K562 (cell line): ENCODE data around the gene SLC24A3.
"Not testable (repeated sequence)": the region's sequence is repeated elsewhere in the genome, so short reads cannot be mapped to it uniquely, and the experiment has no call there.

ENCODE experiments used
- ATF7 ChIP-seq: fragments of 450-650 bp; IDR thresholded peaks from 2 replicates; pipeline ENCODE4 v1.7.1; 2014; ENCODE audit warnings: mild to moderate bottlenecking, moderate library complexity
- GATA2 ChIP-seq: sonication (generic); formaldehyde crosslinking; IDR thresholded peaks from 2 replicates; pipeline ENCODE4 v1.4.0; 2020; ENCODE audit warnings: mild to moderate bottlenecking, missing genetic modification reagents
- HNRNPL ChIP-seq: fragments of 200-400 bp; formaldehyde crosslinking; IDR thresholded peaks from 2 replicates; pipeline ENCODE4 v1.6.1; 2017; ENCODE audit warnings: low read depth, mild to moderate bottlenecking, low read length
- JUN ChIP-seq, 2 experiments: sonication (generic) in 1 of 2; formaldehyde crosslinking in 1 of 2; IDR thresholded peaks; 2 replicates each; pipeline versions ENCODE4 v1.6.1 to v1.8.0; 2012 to 2022; ENCODE audit warnings: borderline replicate concordance in 2 of 2, mild to moderate bottlenecking in 2 of 2, improper control_type of control experiment in 1 of 2, low read depth in 1 of 2, low read length in 1 of 2, missing genetic modification reagents in 1 of 2
- NRF1 ChIP-seq, 2 experiments: fragments of 450-650 bp; IDR thresholded peaks in 1 of 2; conservative IDR thresholded peaks in 1 of 2; 2 replicates each; pipeline ENCODE4 v1.6.1; 2014; ENCODE audit warnings: mild to moderate bottlenecking in 2 of 2
- PCBP1 ChIP-seq: fragments of 200-400 bp; formaldehyde crosslinking; IDR thresholded peaks from 2 replicates; pipeline ENCODE4 v1.6.1; 2018; ENCODE audit warnings: mild to moderate bottlenecking, low read depth, low read length; ENCODE audit not compliant: poor library complexity, severe bottlenecking
- POU5F1 ChIP-seq: fragments of 150-350 bp; IDR thresholded peaks from 2 replicates; pipeline ENCODE4 v1.6.1; 2014; ENCODE audit warnings: borderline replicate concordance, low read length, low read depth, mild to moderate bottlenecking; ENCODE audit not compliant: partially characterized antibody
- RAD21 ChIP-seq, 2 experiments: fragments of 250-450 bp in 1 of 2; fragments of 450-650 bp in 1 of 2; sonication (Bioruptor Pico) in 1 of 2; formaldehyde crosslinking in 1 of 2; IDR thresholded peaks in 1 of 2; conservative IDR thresholded peaks in 1 of 2; 2 replicates each; pipeline versions ENCODE4 v1.4.0 to v1.8.0; 2020 to 2022; ENCODE audit warnings: mild to moderate bottlenecking in 2 of 2, moderate library complexity in 1 of 2
- ZNF174 ChIP-seq: fragments of 250-450 bp; sonication (Bioruptor Pico); IDR thresholded peaks from 2 replicates; pipeline ENCODE4 v1.4.0; 2020; ENCODE audit warnings: mild to moderate bottlenecking
- ZNF696 ChIP-seq: fragments of 250-450 bp; sonication (Bioruptor Pico); conservative IDR thresholded peaks from 2 replicates; pipeline ENCODE4 v1.4.0; 2020; ENCODE audit warnings: mild to moderate bottlenecking, moderate library complexity
- TF ChIP-seq, protein P1 (sequence below), 3 experiments: IDR thresholded peaks in 2 of 3; conservative IDR thresholded peaks in 1 of 3; 2 replicates each; pipeline ENCODE4 v1.5.1; 2011 to 2012; ENCODE audit warnings: low read length in 3 of 3, mild to moderate bottlenecking in 3 of 3, control low read depth in 2 of 3, improper control_type of control experiment in 1 of 3, inconsistent platforms in 1 of 3, low read depth in 1 of 3, mixed read lengths in 1 of 3, moderate library complexity in 1 of 3; ENCODE audit not compliant: insufficient read depth in 2 of 3
- TF ChIP-seq, protein P2 (sequence below): IDR thresholded peaks from 2 replicates; pipeline ENCODE4 v1.6.1; 2016; ENCODE audit warnings: missing genetic modification characterization, missing compliant biosample characterization
- TF ChIP-seq, protein P3 (sequence below): IDR thresholded peaks from 3 replicates; pipeline ENCODE4 v1.6.1; 2011; ENCODE audit warnings: borderline replicate concordance, mild to moderate bottlenecking, moderate library complexity; ENCODE audit not compliant: insufficient read length; ENCODE audit errors: extremely low read depth
- TF ChIP-seq, protein P4 (sequence below): fragments of 250-450 bp; sonication (Bioruptor Pico); IDR thresholded peaks from 2 replicates; pipeline ENCODE4 v1.4.0; 2020; ENCODE audit warnings: mild to moderate bottlenecking

DNA sequence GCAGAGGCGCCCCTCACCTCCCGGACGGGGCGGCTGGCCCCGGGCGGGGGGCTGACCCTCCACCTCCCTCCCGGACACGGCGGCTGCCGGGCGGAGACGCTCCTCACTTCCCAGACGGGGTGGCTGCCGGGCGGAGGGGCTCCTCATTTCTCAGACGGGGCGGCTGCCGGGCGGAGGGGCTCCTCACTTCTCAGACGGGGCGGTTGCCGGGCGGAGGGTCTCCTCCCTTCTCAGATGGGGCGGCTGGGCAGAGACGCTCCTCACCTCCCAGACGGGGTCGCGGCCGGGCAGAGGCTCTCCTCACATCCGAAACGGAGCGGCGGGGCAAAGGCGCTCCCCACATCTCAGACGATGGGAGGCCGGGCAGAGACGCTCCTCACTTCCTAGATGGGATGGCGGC lies 466.1 kb downstream of the SLC24A3 start:
- not testable (repeated sequence) for TF ChIP-seq POU5F1; RAD21 (CRISPR knock-in tag; conservative IDR thresholded peaks at IDR 0.05 in 1 of 2, IDR thresholded peaks at IDR 0.05 in 1 of 2); GATA2 (CRISPR knock-in tag); PCBP1; JUN (IDR thresholded peaks at IDR 0.05; ENCODE audit: borderline replicate concordance, low read depth, low read length); JUN (CRISPR knock-in tag; IDR thresholded peaks at IDR 0.05; ENCODE audit: borderline replicate concordance); NRF1 (conservative IDR thresholded peaks at IDR 0.05 in 1 of 2, IDR thresholded peaks at IDR 0.05 in 1 of 2); ZNF696; HNRNPL; ATF7; ZNF174 (CRISPR knock-in tag)
- TF ChIP-seq, protein P1, sequence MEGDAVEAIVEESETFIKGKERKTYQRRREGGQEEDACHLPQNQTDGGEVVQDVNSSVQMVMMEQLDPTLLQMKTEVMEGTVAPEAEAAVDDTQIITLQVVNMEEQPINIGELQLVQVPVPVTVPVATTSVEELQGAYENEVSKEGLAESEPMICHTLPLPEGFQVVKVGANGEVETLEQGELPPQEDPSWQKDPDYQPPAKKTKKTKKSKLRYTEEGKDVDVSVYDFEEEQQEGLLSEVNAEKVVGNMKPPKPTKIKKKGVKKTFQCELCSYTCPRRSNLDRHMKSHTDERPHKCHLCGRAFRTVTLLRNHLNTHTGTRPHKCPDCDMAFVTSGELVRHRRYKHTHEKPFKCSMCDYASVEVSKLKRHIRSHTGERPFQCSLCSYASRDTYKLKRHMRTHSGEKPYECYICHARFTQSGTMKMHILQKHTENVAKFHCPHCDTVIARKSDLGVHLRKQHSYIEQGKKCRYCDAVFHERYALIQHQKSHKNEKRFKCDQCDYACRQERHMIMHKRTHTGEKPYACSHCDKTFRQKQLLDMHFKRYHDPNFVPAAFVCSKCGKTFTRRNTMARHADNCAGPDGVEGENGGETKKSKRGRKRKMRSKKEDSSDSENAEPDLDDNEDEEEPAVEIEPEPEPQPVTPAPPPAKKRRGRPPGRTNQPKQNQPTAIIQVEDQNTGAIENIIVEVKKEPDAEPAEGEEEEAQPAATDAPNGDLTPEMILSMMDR (IDR thresholded peaks at IDR 0.05 in 2 of 3, conservative IDR thresholded peaks at IDR 0.05 in 1 of 3; ENCODE audit: insufficient read depth in 2 of 3, low read depth in 1 of 3, low read length in 3 of 3): not testable (repeated sequence)
- TF ChIP-seq, protein P2, sequence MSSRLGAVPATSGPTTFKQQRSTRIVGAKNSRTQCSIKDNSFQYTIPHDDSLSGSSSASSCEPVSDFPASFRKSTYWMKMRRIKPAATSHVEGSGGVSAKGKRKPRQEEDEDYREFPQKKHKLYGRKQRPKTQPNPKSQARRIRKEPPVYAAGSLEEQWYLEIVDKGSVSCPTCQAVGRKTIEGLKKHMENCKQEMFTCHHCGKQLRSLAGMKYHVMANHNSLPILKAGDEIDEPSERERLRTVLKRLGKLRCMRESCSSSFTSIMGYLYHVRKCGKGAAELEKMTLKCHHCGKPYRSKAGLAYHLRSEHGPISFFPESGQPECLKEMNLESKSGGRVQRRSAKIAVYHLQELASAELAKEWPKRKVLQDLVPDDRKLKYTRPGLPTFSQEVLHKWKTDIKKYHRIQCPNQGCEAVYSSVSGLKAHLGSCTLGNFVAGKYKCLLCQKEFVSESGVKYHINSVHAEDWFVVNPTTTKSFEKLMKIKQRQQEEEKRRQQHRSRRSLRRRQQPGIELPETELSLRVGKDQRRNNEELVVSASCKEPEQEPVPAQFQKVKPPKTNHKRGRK (tag): not testable (repeated sequence)
- TF ChIP-seq, protein P3, sequence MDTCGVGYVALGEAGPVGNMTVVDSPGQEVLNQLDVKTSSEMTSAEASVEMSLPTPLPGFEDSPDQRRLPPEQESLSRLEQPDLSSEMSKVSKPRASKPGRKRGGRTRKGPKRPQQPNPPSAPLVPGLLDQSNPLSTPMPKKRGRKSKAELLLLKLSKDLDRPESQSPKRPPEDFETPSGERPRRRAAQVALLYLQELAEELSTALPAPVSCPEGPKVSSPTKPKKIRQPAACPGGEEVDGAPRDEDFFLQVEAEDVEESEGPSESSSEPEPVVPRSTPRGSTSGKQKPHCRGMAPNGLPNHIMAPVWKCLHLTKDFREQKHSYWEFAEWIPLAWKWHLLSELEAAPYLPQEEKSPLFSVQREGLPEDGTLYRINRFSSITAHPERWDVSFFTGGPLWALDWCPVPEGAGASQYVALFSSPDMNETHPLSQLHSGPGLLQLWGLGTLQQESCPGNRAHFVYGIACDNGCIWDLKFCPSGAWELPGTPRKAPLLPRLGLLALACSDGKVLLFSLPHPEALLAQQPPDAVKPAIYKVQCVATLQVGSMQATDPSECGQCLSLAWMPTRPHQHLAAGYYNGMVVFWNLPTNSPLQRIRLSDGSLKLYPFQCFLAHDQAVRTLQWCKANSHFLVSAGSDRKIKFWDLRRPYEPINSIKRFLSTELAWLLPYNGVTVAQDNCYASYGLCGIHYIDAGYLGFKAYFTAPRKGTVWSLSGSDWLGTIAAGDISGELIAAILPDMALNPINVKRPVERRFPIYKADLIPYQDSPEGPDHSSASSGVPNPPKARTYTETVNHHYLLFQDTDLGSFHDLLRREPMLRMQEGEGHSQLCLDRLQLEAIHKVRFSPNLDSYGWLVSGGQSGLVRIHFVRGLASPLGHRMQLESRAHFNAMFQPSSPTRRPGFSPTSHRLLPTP: not testable (repeated sequence)
- TF ChIP-seq, protein P4, sequence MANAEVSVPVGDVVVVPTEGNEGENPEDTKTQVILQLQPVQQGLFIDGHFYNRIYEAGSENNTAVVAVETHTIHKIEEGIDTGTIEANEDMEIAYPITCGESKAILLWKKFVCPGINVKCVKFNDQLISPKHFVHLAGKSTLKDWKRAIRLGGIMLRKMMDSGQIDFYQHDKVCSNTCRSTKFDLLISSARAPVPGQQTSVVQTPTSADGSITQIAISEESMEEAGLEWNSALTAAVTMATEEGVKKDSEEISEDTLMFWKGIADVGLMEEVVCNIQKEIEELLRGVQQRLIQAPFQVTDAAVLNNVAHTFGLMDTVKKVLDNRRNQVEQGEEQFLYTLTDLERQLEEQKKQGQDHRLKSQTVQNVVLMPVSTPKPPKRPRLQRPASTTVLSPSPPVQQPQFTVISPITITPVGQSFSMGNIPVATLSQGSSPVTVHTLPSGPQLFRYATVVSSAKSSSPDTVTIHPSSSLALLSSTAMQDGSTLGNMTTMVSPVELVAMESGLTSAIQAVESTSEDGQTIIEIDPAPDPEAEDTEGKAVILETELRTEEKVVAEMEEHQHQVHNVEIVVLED (CRISPR knock-in tag): not testable (repeated sequence)
